Cardiac fibroblast (primary cell): Measurements from ENCODE around the gene ZDHHC11.
"Not testable (repeated sequence)": the region's sequence is repeated elsewhere in the genome, so short reads cannot be mapped to it uniquely, and the experiment has no call there.

Experiments
- DNase-seq, 2 donors: peaks; one replicate each; pipeline versions ENCODE4 v3.0.0 to v3.0.0-alpha.2; 2010; ENCODE audit warnings: low read depth in 2 of 2
- H3K4me3 ChIP-seq, 2 donors: replicated peaks in 1 of 2; 1 replicate in 1 of 2; 2 replicates in 1 of 2; pipeline ENCODE4 v1.5.1; 2011; ENCODE audit warnings: low read depth in 2 of 2, low read length in 2 of 2, mild to moderate bottlenecking in 2 of 2, moderate library complexity in 1 of 2

The ZDHHC11 gene

GRCh38 chr5:845676-846601 is 4.8 kb downstream of the ZDHHC11 start:
- not testable (repeated sequence) for DNase-seq, H3K4me3 ChIP-seq

- not testable (repeated sequence) for H3K4me3 ChIP-seq, DNase-seq
Measured at GRCh38 chr5:845031-845675, 5.6 kb downstream of the ZDHHC11 start.

- DNase-seq, result not testable (repeated sequence)
Measured at GRCh38 chr5:844426-844825, 6.4 kb downstream of the ZDHHC11 start.

GRCh38 chr5:843926-844325 is 6.9 kb downstream of the ZDHHC11 start:
- not testable (repeated sequence) for DNase-seq, H3K4me3 ChIP-seq

More at GRCh38 chr5:844426-844825, 6.4 kb downstream of the ZDHHC11 start:
- H3K4me3 ChIP-seq, result not testable (repeated sequence)

GRCh38 chr5:843371-843770 is 7.4 kb downstream of the ZDHHC11 start:
- not testable (repeated sequence) for DNase-seq, H3K4me3 ChIP-seq

GRCh38 chr5:842402-843221 is 8.2 kb downstream of the ZDHHC11 start:
- H3K4me3 ChIP-seq, DNase-seq: not testable (repeated sequence)

GRCh38 chr5:841531-842401 is 9.0 kb downstream of the ZDHHC11 start:
- DNase-seq, H3K4me3 ChIP-seq: not testable (repeated sequence)

- not testable (repeated sequence) for H3K4me3 ChIP-seq, DNase-seq
Measured at GRCh38 chr5:840974-841435, 9.8 kb downstream of the ZDHHC11 start.

- H3K4me3 ChIP-seq, DNase-seq: not testable (repeated sequence)
Measured at GRCh38 chr5:840118-840973, 10.4 kb downstream of the ZDHHC11 start.

GRCh38 chr5:838431-838851 is 12.3 kb downstream of the ZDHHC11 start:
- not testable (repeated sequence) for H3K4me3 ChIP-seq, DNase-seq

- DNase-seq, H3K4me3 ChIP-seq: not testable (repeated sequence)
Measured at GRCh38 chr5:837621-838121, 13.1 kb downstream of the ZDHHC11 start.

GRCh38 chr5:835933-836612 is 14.7 kb downstream of the ZDHHC11 start:
- DNase-seq, H3K4me3 ChIP-seq: not testable (repeated sequence)

GRCh38 chr5:834013-834412 is 16.8 kb downstream of the ZDHHC11 start:
- not testable (repeated sequence) for DNase-seq

GRCh38 chr5:828194-828593 is 22.6 kb downstream of the ZDHHC11 start:
- not testable (repeated sequence) for H3K4me3 ChIP-seq

More at GRCh38 chr5:834013-834412, 16.8 kb downstream of the ZDHHC11 start:
- not testable (repeated sequence) for H3K4me3 ChIP-seq

GRCh38 chr5:825544-825943 is 25.2 kb downstream of the ZDHHC11 start:
- not testable (repeated sequence) for DNase-seq, H3K4me3 ChIP-seq

More at GRCh38 chr5:828194-828593, 22.6 kb downstream of the ZDHHC11 start:
- not testable (repeated sequence) for DNase-seq
